Activated CD4-positive, alpha-beta T cell treated with anti-CD3 and anti-CD28 coated beads for 36 hours (primary cell): ENCODE measurements around the gene EIF2S1. TPM values are rescaled to one million over a fixed set of nuclear protein-coding genes. Genes with fewer than 3 reads are reported as not detected.

Source experiments
- ATAC-seq: fragments of 200-7000 bp; cut with Tn5 transposase; one replicate; pipeline ENCODE4 v1.10.0; 2021; ENCODE audit warnings: mild to moderate bottlenecking, moderate library complexity
- CTCF ChIA-PET: fragments of 350-600 bp; sonication (Branson Sonifier 250); formaldehyde crosslinking; loops from one replicate; lab custom pipeline; 2021; ENCODE audit warnings: antibody characterized with exemption; lab: Charles Lee
- POLR2A ChIA-PET: fragments of 350-600 bp; sonication (Branson Sonifier 250); formaldehyde crosslinking; loops from one replicate; lab custom pipeline; 2021; ENCODE audit warnings: antibody characterized with exemption, inconsistent platforms; lab: Charles Lee
- DNase-seq: peaks from one replicate; pipeline ENCODE4 v3.0.0-alpha.2; 2020
- H3K27ac Mint-ChIP-seq: one replicate; pipeline ENCODE4 v1.8.0; 2021; ENCODE audit warnings: mixed read lengths
- H3K27me3 Mint-ChIP-seq: one replicate; pipeline ENCODE4 v1.8.0; 2021; ENCODE audit warnings: mixed read lengths
- H3K36me3 Mint-ChIP-seq: one replicate; pipeline ENCODE4 v1.8.0; 2021; ENCODE audit warnings: low read depth, mixed read lengths
- H3K4me1 Mint-ChIP-seq: one replicate; pipeline ENCODE4 v1.8.0; 2021; ENCODE audit warnings: mixed read lengths
- H3K4me3 Mint-ChIP-seq: one replicate; pipeline ENCODE4 v1.8.0; 2021; ENCODE audit warnings: mild to moderate bottlenecking, moderate library complexity, mixed read lengths
- H3K9me3 Mint-ChIP-seq: one replicate; pipeline ENCODE4 v1.8.0; 2021; ENCODE audit warnings: low read depth, mixed read lengths
- intact Hi-C, 2 experiments: fragments of 100-400 bp; cut with DNase I in 1 of 2; cut with micrococcal nuclease in 1 of 2; formaldehyde crosslinking; loops; one replicate each; pipeline versions ENCODE4 v1.14.2 to v1.15.1; 2022 to 2024; cut with DNase I, micrococcal nuclease
- total RNA-seq, 2 experiments: library from RNA; stranded (reverse); gene quantifications; one replicate each; pipeline ENCODE4 v1.2.3, GENCODE V29; 2021

The EIF2S1 gene
- total RNA-seq, 2 experiments from 2014 or later = 212 to 233 TPM

DNA sequence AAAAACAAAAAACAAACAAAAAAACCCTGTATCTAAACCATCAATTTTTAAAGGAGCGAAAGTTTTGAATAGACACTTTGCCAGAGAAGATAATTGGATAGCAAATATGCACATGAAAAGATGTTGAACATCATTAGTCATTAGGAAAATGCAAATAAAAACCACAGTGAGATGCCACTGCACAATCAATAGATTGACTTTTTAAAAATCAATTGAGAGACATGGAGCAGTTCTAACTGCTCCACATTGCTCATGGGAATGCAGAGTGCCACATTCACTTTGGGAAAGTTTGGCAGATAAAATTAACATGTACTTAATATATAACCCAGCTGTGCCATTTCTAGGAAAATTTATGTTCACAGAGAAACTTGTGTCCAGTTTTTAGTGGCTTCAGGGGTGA lies 12.7 kb downstream of the EIF2S1 start:
- ChIA-PET CTCF (no interaction called here), POLR2A (no interaction called here)
- Mint-ChIP-seq H3K27me3 (no peaks in the 10 kb centered on the region), H3K27ac (peak overlapping the region; percentile 88), H3K4me3 (no peak overlapping the region), H3K36me3 (peaks cover 56% of the 10 kb centered on the region), H3K4me1 (peaks cover 56% of the 10 kb centered on the region), H3K9me3 (no peaks in the 10 kb centered on the region)
- DNase-seq (no peak), ATAC-seq (no peak)
- intact Hi-C loops = loop anchor here in 1 of 2 experiments (1.0 kb wide), 1 partner anchor 13 kb away; the partner anchor contains the start of gene EIF2S1

DNA sequence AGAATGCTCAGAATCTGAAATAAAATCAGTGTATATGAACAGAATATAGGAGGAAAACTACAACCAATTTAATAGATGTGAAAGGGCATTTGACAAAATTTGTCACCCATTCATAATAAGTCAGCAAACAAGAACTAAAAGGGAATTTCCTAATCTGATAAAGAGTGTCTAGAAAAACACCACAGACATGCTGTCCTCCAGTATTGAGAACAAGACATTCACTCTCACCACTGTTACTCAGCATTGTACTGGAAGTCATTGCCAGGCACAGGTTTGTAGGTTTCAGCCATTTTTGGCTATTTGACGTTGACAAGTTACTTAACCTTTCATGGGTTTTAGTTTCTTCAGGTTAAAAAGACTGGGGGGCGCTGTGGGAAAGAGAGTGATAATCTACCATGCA lies 13.2 kb downstream of the EIF2S1 start:
- intact Hi-C loops = loop anchor here in 1 of 2 experiments (1.0 kb wide), 1 partner anchor 13 kb away; the partner anchor contains the start of gene EIF2S1

DNA sequence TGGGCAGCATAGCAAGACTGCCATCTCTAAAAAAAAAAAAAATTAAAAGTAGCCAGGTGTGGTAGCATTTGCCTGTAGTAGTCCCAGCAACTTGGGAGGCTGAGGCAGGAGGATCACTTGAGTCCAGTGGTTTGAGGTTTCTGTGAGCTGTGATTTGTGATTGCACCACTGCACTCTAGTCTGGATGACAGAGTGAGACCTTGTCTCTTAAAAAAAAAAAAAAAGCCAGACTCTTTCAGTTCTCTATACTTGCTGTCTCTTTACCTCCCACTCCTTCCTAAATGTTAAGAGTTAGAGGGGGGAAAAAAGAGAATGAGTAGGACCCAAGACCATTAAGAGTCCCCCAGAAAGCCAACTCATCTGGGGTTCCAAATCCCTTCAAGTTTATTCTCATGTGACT lies 17.8 kb downstream of the EIF2S1 start:
- Mint-ChIP-seq H3K27me3 (no peaks in the 10 kb centered on the region), H3K27ac (no peak overlapping the region), H3K4me3 (no peak overlapping the region), H3K36me3 (peaks cover 63% of the 10 kb centered on the region), H3K4me1 (peaks cover 25% of the 10 kb centered on the region), H3K9me3 (no peaks in the 10 kb centered on the region)
- intact Hi-C loops = no loop called here
- CTCF ChIA-PET = interaction anchor here (1.0 to 1.6 kb wide), 3 partner anchors 13 to 50 kb away, joined by 3 to 8 read pairs (median 4); partner anchors contain the start of gene ATP6V1D
- POLR2A ChIA-PET = no interaction called here
- ATAC-seq (no peak), DNase-seq (no peak)

More for the DNA sequence above, 13.2 kb downstream of the EIF2S1 start:
- H3K4me1 Mint-ChIP-seq = peaks cover 53% of the 10 kb centered on the region
- peaks cover 53% of the 10 kb centered on the region for H3K36me3 Mint-ChIP-seq
- ChIA-PET POLR2A (no interaction called here), CTCF (no interaction called here)
- DNase-seq (peak; percentile 34), ATAC-seq (peak; percentile 94)
- no peak overlapping the region for H3K4me3 Mint-ChIP-seq
- peak overlapping the region; percentile 88 for H3K27ac Mint-ChIP-seq
- no peaks in the 10 kb centered on the region for H3K9me3 Mint-ChIP-seq
- no peaks in the 10 kb centered on the region for H3K27me3 Mint-ChIP-seq

- Mint-ChIP-seq H3K4me1 (peaks cover 7% of the 10 kb centered on the region), H3K36me3 (peaks cover 51% of the 10 kb centered on the region), H3K9me3 (no peaks in the 10 kb centered on the region), H3K27me3 (no peaks in the 10 kb centered on the region), H3K4me3 (no peak overlapping the region), H3K27ac (no peak overlapping the region)
- DNase-seq = no peak
- intact Hi-C loops = no loop called here
- ChIA-PET CTCF (interaction anchor here (0.9 to 2.2 kb wide), 4 partner anchors 22 to 319 kb away, joined by 3 to 6 read pairs (median 3); no protein-coding TSS in a partner anchor), POLR2A (no interaction called here)
- no peak for ATAC-seq
These were observed 25.0 kb downstream of the EIF2S1 start for GRCh38 chr14:67385120-67385519.

DNA sequence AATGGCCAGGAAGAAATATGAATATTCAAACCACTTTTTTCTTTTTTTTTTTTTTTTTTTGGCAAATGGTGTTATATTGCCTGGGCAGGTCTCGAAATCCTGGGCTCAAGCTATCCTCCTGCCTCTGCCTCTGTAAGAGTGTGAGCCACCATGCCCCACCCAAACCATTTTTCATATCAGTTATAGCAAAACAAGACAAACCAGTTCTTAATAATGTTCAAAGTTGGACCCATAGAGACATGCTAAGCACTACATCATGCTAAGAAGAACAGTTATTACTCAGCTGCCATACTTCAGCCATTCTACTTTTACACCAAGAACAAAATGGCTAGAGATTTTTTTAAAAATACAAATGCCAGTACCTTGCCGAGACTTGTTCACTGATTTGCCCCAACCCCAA lies 25.5 kb downstream of the EIF2S1 start:
- H3K9me3 Mint-ChIP-seq = no peaks in the 10 kb centered on the region
- ATAC-seq (no peak), DNase-seq (no peak)
- no peak overlapping the region for H3K27ac Mint-ChIP-seq
- intact Hi-C loops = no loop called here
- H3K4me1 Mint-ChIP-seq = peaks cover 8% of the 10 kb centered on the region
- no peaks in the 10 kb centered on the region for H3K27me3 Mint-ChIP-seq
- H3K36me3 Mint-ChIP-seq = peaks cover 49% of the 10 kb centered on the region
- POLR2A ChIA-PET = no interaction called here
- CTCF ChIA-PET = interaction anchor here (0.9 to 2.2 kb wide), 4 partner anchors 23 to 141 kb away, joined by 3 to 6 read pairs (median 3); no protein-coding TSS in a partner anchor
- H3K4me3 Mint-ChIP-seq = no peak overlapping the region

GRCh38 chr14:67387195-67387594 lies 27.1 kb downstream of the EIF2S1 start:
- ChIA-PET CTCF (interaction anchor here (1.0 to 2.2 kb wide), 3 partner anchors 28 to 247 kb away, joined by 3 to 6 read pairs (median 6); partner anchors contain the start of genes ATP6V1D and EIF2S1), POLR2A (no interaction called here)
- H3K4me1 Mint-ChIP-seq = peaks cover 13% of the 10 kb centered on the region
- no peak overlapping the region for H3K4me3 Mint-ChIP-seq
- DNase-seq (no peak), ATAC-seq (no peak)
- peaks cover 38% of the 10 kb centered on the region for H3K36me3 Mint-ChIP-seq
- no peaks in the 10 kb centered on the region for H3K27me3 Mint-ChIP-seq
- no peak overlapping the region for H3K27ac Mint-ChIP-seq
- intact Hi-C loops = no loop called here
- H3K9me3 Mint-ChIP-seq = no peaks in the 10 kb centered on the region

- intact Hi-C loops = no loop called here
- ChIA-PET CTCF (no interaction called here), POLR2A (no interaction called here)
- Mint-ChIP-seq H3K4me1 (peaks cover 7% of the 10 kb centered on the region), H3K27me3 (no peaks in the 10 kb centered on the region), H3K36me3 (peaks cover 24% of the 10 kb centered on the region), H3K27ac (no peak overlapping the region), H3K4me3 (no peak overlapping the region), H3K9me3 (no peaks in the 10 kb centered on the region)
- no peak for DNase-seq
- ATAC-seq = no peak
These were observed 29.1 kb downstream of the EIF2S1 start for GRCh38 chr14:67389275-67389674.

DNA sequence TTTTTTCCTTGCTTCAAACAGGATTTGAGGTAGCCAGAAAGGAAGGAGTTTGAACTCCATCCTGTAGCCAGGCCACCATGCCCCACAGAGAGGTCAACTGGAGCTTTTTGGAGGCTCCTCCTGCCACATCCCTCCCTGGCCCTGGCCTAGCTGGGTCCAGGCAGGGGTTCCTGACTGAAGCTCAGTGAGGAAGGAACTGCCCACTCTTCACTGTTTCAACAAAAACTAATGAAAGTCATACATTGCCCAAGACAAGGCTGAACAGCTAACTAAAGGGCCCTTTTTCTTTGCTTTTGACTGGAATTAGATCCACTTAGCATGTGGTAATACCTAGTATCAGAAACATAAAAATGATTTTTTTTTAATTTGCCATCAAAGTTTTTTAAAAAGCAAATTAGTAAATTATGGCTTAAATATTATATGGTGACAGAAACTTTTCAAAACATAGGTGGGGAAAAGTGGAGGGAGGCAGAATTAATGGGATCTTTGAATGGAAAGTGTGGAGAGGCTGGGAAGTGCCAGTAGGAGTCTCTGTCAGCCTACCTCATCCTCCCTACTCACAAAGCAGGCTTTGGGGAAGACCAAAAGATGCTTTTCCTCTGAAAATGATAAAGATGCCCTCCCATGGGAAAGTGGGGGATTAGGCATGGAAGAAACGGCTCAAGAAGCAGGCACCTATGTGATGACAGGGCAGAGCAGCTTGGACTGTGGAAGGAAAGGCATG lies 29.8 kb downstream of the EIF2S1 start:
- Mint-ChIP-seq H3K27ac (no peak overlapping the region), H3K36me3 (peaks cover 17% of the 10 kb centered on the region), H3K4me3 (no peak overlapping the region), H3K27me3 (no peaks in the 10 kb centered on the region), H3K9me3 (no peaks in the 10 kb centered on the region), H3K4me1 (peaks cover 7% of the 10 kb centered on the region)
- DNase-seq (no peak), ATAC-seq (no peak)
- CTCF ChIA-PET = interaction anchor here (0.6 kb wide), 1 partner anchor 198 kb away, joined by 4 read pairs; no protein-coding TSS in a partner anchor
- POLR2A ChIA-PET = no interaction called here
- intact Hi-C loops = no loop called here

- Mint-ChIP-seq H3K4me3 (no peak overlapping the region), H3K27me3 (no peaks in the 10 kb centered on the region), H3K4me1 (peaks cover 7% of the 10 kb centered on the region), H3K27ac (no peak overlapping the region), H3K9me3 (no peaks in the 10 kb centered on the region), H3K36me3 (peaks cover 10% of the 10 kb centered on the region)
- DNase-seq (no peak), ATAC-seq (no peak)
- ChIA-PET CTCF (interaction anchor here (0.6 to 1.1 kb wide), 2 partner anchors 9 to 23 kb away, joined by 3 read pairs; no protein-coding TSS in a partner anchor), POLR2A (interaction anchor here (0.6 kb wide), 2 partner anchors 116 to 143 kb away, joined by 3 read pairs; no protein-coding TSS in a partner anchor)
- intact Hi-C loops = no loop called here
These were observed 31.1 kb downstream of the EIF2S1 start for GRCh38 chr14:67391268-67391667.

GRCh38 chr14:67392123-67392522 lies 32.0 kb downstream of the EIF2S1 start:
- H3K27ac Mint-ChIP-seq = no peak overlapping the region
- ATAC-seq = no peak
- no peaks in the 10 kb centered on the region for H3K27me3 Mint-ChIP-seq
- ChIA-PET POLR2A (no interaction called here), CTCF (interaction anchor here (1.1 kb wide), 1 partner anchor 23 kb away, joined by 3 read pairs; no protein-coding TSS in a partner anchor)
- no peaks in the 10 kb centered on the region for H3K9me3 Mint-ChIP-seq
- H3K4me1 Mint-ChIP-seq = peaks cover 7% of the 10 kb centered on the region
- DNase-seq = no peak
- H3K36me3 Mint-ChIP-seq = peaks cover 4% of the 10 kb centered on the region
- intact Hi-C loops = no loop called here
- H3K4me3 Mint-ChIP-seq = no peak overlapping the region

GRCh38 chr14:67392800-67393199 lies 32.7 kb downstream of the EIF2S1 start:
- no peak overlapping the region for H3K27ac Mint-ChIP-seq
- no peak for ATAC-seq

More at GRCh38 chr14:67392800-67393199, 32.7 kb downstream of the EIF2S1 start:
- H3K4me1 Mint-ChIP-seq = peaks cover 7% of the 10 kb centered on the region
- intact Hi-C loops = no loop called here
- no peaks in the 10 kb centered on the region for H3K27me3 Mint-ChIP-seq
- no peaks in the 10 kb centered on the region for H3K9me3 Mint-ChIP-seq
- no peaks in the 10 kb centered on the region for H3K36me3 Mint-ChIP-seq
- H3K4me3 Mint-ChIP-seq = no peak overlapping the region
- DNase-seq = no peak
- POLR2A ChIA-PET = no interaction called here
- CTCF ChIA-PET = no interaction called here
